ENCODE data around the gene SYNJ2BP. TPM values are rescaled to one million over a fixed set of nuclear protein-coding genes. Genes with fewer than 3 reads are reported as not detected.

The SYNJ2BP gene
- total RNA-seq, 1 donor from 2014 or later = 40.4 TPM

GRCh38 chr14:70391493-70392391 is 25.1 kb downstream of the SYNJ2BP start:
- Histone ChIP-seq H3K4me1 (no peaks in the 10 kb centered on the region), H3K27me3 (ENCODE audit: low read depth) (no peaks in the 10 kb centered on the region), H3K36me3 (peaks cover 18% of the 10 kb centered on the region), H3K9me3 (no peaks in the 10 kb centered on the region), H3K27ac (no peak overlapping the region), H3K4me3 (no peak overlapping the region)
- ATAC-seq (no peak), DNase-seq (no peak)
- TF ChIP-seq CTCF (IDR thresholded peaks at IDR 0.05) = no peak
- intact Hi-C loops (cut with DNase I) = no loop called here

GRCh38 chr14:70382536-70382935 is 34.4 kb downstream of the SYNJ2BP start:
- no peak for TF ChIP-seq CTCF (IDR thresholded peaks at IDR 0.05)
- Histone ChIP-seq H3K27me3 (ENCODE audit: low read depth) (no peaks in the 10 kb centered on the region), H3K27ac (no peak overlapping the region), H3K4me3 (no peak overlapping the region), H3K4me1 (no peaks in the 10 kb centered on the region), H3K36me3 (peaks cover 58% of the 10 kb centered on the region), H3K9me3 (no peaks in the 10 kb centered on the region)
- intact Hi-C loops (cut with DNase I) = no loop called here
- ATAC-seq (no peak), DNase-seq (no peak)

GRCh38 chr14:70380824-70381223 is 36.1 kb downstream of the SYNJ2BP start:
- DNase-seq (no peak), ATAC-seq (no peak)
- no peak overlapping the region for H3K4me3 ChIP-seq
- H3K9me3 ChIP-seq = no peaks in the 10 kb centered on the region
- TF ChIP-seq CTCF (IDR thresholded peaks at IDR 0.05) = no peak
- H3K4me1 ChIP-seq = no peaks in the 10 kb centered on the region
- peaks cover 48% of the 10 kb centered on the region for H3K36me3 ChIP-seq
- intact Hi-C loops (cut with DNase I) = no loop called here
- H3K27me3 ChIP-seq (ENCODE audit: low read depth) = no peaks in the 10 kb centered on the region
- H3K27ac ChIP-seq = no peak overlapping the region

GRCh38 chr14:70378696-70379095 is 38.2 kb downstream of the SYNJ2BP start:
- no peak overlapping the region for H3K4me3 ChIP-seq
- DNase-seq (no peak), ATAC-seq (no peak)
- H3K9me3 ChIP-seq = no peaks in the 10 kb centered on the region
- no peak overlapping the region for H3K27ac ChIP-seq
- H3K27me3 ChIP-seq (ENCODE audit: low read depth) = no peaks in the 10 kb centered on the region
- intact Hi-C loops (cut with DNase I) = no loop called here
- H3K4me1 ChIP-seq = no peaks in the 10 kb centered on the region
- no peak for TF ChIP-seq CTCF (IDR thresholded peaks at IDR 0.05)
- H3K36me3 ChIP-seq = peaks cover 64% of the 10 kb centered on the region

Other genes starting within 250 kb of the SYNJ2BP start
- gene SLC8A3, start 228.1 kb downstream of the SYNJ2BP start, total RNA-seq = 1.9 TPM
- gene COX16, start 57.4 kb downstream of the SYNJ2BP start, total RNA-seq = 27.6 TPM
- gene ADAM21, start 35.1 kb upstream of the SYNJ2BP start, total RNA-seq = 0.24 TPM
- gene ADAM20, start 117.9 kb upstream of the SYNJ2BP start, total RNA-seq = 1.5 TPM
- gene MED6, start 183.6 kb upstream of the SYNJ2BP start, total RNA-seq = 28.8 TPM
- 5.5 TPM for gene TTC9, start 224.8 kb upstream of the SYNJ2BP start, total RNA-seq

All from lower lobe of right lung (tissue), 2 donors.